Activated CD4-positive, CD25-positive, alpha-beta regulatory T cell treated with anti-CD3 and anti-CD28 coated beads, Interleukin-2, amount 50 U/mL, for 16 hours (primary cell): ENCODE measurements around the gene NDUFS6.
"Not testable (repeated sequence)": the region's sequence is repeated elsewhere in the genome, so short reads cannot be mapped to it uniquely, and the experiment has no call there.

Experiments used
- DNase-seq: peaks from one replicate; pipeline ENCODE4 v3.0.0-alpha.2; 2020; ENCODE audit warnings: low read depth, low spot score

NDUFS6 gene

DNA sequence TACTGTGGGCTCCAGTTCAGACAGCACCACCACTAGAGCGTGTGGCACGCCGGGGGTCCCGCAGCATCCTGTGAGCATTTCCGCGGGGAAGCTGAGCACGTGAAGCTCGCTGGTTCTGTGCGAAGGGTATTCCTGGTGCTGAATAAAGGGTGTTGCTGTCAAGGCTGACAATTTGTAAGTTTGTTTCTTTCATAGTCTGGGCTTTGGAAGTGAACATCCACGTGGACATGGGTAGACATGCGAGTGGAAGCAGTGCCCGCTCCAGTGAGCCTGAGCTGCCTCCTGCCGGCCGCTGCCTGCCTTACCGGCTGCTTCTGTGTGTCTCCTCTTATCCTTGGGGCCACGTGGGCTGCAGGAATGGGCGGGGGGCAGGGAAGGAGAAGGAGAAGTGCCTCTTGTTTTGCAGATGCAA, 14.7 kb downstream of the NDUFS6 start:
- no peak for DNase-seq

DNA sequence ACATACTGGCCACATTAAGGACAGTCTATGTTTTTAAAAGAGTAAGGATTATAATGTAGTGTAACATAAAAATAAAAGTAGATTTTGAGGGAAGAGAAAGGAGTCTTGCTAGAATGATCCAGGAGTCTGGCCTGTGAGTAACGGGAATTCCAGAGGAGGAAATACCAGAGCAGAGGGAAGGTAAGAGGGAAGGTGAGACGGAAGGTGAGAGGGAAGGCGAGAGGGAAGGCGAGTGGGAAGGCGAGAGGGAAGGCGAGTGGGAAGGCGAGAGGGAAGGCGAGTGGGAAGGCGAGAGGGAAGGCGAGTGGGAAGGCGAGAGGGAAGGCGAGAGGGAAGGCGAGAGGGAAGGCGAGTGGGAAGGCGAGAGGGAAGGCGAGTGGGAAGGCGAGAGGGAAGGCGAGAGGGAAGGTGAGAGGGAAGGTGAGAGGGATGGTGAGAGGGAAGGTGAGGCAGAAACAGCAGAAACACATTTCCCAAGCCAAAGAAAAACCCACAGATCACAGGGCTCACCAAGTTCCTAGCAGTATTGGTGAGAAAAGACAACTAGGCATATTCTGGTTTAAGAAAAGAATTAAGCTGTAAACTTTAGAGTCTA, 15.4 kb downstream of the NDUFS6 start:
- DNase-seq, result not testable (repeated sequence)

DNA sequence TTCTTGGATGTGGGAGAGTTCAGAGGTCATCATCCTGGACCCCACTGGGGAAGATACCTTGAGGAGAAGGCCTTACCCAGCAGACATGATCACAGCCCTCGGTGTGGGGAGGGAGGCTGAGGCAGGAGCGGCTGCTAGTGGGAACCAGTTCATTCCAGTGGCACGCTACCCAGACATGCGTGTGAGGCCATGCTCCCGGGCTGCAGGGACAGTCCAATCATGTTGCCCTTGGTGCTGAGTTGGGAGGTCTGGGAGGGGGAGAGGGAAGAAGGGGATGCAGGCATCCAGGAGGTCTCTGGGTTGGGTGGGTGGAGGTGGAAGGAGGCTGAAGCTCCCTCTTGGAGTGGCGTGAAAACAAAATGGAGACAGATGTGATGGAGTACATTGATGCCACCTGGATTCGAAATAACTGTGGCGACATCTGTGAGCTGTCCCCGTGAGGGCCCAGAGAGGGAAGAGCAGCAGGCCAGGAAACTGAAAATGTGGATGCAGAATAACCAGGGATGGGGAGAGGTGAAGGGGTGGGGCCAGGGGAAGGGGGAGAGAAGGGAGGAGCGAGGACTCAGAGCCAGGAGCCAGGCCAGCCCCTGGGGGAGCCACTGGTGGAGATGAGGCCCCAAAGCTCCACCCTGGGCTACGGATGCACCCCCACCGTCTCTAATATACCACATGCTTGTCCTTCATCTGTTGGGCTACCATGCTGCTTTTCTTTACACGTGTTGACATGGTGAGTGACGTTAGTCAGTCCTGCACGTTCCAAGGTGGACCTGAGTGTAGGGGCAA, 16.2 kb downstream of the NDUFS6 start:
- DNase-seq, result no peak

DNA sequence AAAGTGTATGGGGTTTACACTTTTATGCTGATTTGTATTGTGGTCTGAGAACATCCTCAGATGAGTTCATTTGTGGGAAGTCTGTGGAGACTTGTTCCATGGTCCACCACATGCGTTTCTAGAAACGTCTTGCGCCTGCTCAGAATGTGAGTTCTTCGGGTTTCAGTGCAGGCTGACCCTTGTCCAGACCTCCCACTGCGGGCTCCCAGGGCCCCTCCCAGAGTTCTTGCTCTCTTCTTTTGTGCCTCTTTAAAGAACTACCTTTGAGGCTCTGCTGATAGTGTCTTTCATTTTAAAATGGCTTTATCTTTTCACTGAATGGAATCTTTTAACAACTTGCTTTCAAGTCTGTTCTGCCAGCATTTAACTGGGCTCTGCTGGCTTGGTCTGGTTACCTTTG, 17.6 kb downstream of the NDUFS6 start:
- DNase-seq, result no peak

GRCh38 chr5:1819458-1819857, 18.3 kb downstream of the NDUFS6 start:
- DNase-seq, result no peak

DNA sequence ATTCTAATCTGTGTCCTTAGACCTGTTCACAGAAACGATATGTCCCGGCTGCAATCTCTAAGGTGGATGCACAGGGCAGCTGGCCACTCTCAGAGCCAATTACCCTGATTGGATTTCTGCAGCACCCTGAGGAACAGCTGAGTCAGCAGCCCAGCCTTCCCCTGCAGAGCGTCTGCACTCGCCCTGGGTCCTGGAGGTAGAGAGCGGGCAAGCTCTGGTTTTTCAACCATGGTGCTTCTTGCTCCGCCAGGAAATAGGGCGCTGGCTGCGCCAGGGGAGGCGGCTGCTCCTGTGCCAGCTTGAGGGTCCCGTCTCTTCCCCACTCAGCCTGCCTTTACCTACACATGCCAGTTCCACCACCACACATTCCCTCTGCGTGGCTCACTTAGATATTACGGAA, 19.2 kb downstream of the NDUFS6 start:
- DNase-seq, result no peak

DNA sequence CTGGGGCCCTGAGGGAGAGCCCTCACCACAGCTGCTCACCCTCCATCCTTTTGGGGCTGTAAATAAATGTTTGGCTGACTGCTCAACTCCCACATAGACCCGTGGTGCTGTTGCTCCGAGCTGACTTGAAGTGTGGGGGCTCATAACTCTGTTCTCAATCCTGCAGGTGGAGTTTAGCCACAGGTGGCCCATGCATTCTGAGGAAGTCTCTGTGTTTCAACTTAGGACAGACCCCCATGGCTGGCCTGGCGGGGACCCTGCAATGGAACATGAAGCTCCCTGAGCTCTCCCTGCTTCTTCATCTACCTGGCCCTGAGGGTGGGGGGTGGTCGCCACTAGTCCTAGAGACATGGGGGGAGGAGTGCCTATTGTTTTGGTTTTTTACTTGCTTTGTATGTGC, 19.7 kb downstream of the NDUFS6 start:
- no peak for DNase-seq

DNA sequence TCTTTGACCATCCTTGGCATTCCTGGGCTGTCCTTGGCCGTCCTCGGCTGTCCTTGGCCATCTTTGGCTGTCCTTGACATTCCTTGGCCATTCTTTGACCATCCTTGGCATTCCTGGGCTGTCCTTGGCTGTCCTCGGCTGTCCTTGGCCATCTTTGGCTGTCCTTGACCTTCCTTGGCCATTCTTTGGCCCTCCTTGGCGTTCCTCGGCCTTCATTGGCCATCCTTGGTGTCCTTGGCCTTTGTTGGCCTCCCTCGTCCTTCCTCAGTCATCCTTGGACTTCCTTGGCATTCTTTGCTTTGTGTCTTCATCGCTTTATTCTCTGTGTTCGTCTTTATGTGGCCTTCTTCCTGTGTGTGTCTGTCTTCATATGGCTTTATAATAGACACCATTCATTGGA, 20.7 kb downstream of the NDUFS6 start:
- DNase-seq, result no peak

- no peak for DNase-seq
These were observed 22.3 kb downstream of the NDUFS6 start for GRCh38 chr5:1823381-1824034.

GRCh38 chr5:1824109-1824821, 23.1 kb downstream of the NDUFS6 start:
- no peak for DNase-seq

DNA sequence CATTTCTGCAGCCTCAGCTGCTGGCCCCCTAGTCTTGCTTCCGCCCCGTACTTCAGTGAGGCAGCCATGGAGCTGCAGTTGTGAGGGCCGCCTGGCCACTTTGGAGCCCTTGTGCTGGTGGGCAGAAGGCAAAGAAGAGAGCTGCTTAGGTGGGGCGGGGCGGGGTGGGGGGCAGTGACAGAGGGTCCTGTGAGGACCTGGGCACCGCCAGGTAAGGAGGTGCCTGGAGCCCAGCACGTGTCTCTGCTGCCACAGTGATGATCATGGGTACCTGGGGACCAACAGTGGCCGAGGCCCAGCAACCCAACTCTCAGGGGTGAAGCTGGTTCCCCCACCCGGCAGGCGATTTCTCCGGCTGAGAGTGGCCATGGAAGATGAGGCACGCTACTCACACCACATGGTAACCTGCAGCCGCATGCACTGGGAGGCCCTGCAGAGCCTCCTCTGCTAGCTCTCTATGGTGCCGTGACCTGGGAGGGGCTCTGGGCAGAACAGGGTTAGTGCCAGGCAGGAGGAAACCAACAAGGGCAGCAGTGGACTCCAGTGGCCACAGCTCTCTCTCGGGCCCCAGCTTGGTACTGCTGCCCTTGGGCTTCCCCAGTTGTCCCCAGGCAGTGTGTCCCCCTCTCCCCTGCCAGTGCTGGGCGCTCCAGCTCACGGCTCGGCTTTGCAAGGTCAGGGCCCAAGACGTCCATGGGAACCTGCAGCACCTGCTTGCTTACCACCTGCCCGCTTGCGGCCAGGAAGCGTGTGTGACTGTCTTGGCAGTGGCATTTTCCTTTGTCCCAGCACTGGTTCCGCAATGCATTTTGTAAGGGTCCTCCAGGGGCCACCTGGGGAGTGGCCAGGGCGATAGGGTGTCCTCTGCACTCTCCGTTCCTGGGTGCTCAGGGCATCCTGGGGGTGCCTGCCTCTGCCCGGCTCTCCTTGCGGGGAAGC, 24.0 kb downstream of the NDUFS6 start:
- DNase-seq, result no peak

GRCh38 chr5:1826235-1826980, 25.2 kb downstream of the NDUFS6 start:
- no peak for DNase-seq

GRCh38 chr5:1827025-1827885, 26.0 kb downstream of the NDUFS6 start:
- no peak for DNase-seq

DNA sequence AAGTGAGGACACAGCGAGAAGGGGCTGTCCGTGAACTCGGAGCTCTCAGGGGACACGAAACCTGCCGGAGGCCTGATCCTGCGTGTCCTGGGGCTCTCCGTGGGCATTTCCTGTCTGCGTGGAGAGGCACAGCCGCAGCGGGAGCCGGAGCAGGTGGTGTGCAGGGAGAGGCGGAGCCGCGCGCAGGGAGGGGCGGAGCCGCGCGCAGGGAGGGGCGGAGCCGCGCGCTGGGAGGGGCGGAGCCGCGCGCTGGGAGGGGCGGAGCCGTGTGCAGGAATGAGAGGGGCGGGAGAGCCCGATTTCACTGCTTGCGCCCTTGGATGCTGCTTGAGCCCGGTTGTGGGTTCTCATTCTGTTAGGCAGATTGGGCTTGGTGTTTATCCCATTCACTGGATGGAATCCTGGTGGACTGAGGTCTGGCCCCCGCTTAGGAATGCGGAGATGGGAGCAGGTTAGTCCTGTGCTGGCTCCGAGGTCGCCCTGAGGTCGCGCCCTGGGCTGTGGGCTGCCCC, 26.7 kb downstream of the NDUFS6 start:
- DNase-seq, result no peak

- DNase-seq, result no peak
These were observed 29.5 kb downstream of the NDUFS6 start for GRCh38 chr5:1830571-1831228.

DNA sequence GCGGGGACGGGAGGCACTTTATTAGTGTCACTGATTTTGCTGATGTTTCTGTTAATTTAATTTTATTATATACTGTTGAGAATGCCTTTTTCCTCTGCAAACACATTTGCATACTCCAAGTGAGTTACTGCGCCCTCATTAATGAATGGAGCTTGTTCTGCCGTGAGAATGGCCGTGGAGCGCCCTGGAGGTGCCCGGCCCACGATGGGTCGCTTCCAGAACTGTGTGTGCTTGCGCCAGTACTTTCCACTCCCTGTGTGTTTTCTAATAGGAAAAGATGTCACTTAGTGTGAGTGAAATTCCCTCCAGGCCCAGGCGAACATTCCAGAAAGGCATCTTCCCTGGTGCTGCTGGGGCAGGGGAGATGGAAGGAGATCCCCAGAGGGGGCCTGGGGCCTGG, 30.1 kb downstream of the NDUFS6 start:
- no peak for DNase-seq

DNA sequence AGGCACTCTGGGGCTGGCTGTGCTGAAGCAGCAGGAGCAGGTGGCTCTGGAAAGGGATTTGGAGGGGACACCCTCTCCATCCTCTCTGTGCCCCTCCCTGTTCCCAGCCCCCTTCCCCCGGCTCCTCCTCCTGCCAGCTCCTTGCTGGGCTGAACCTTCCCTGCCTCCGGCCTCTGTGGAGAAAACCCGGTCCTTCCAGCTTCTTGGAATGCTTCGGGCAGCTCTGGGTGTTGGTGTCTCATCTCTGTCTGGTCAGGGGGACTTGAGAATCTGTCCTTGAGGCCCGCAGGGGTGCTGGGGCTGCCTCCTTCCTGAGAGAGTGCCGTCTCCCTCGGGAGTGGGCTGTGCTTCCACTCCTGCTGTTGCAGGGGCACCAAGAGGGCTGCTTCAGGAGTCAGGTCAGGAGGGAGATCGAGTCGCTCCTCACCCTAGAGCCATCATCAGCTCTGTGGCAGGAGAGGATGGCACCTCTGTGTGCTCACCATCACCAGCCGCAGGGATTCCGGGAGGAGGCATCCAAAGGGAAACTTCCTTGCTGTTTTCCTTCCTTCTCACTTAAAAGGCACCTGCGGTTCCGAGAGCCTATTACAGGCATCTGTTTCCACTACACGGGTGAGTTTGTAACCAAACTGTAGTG, 30.6 kb downstream of the NDUFS6 start:
- DNase-seq, result no peak

- no peak for DNase-seq
These were observed 31.5 kb downstream of the NDUFS6 start for GRCh38 chr5:1832511-1833250.
